ENCODE results near the gene ABHD14A.
A peak's percentile ranks its signal among the peaks of the same experiment; 100 is the strongest.

ABHD14A gene

DNA sequence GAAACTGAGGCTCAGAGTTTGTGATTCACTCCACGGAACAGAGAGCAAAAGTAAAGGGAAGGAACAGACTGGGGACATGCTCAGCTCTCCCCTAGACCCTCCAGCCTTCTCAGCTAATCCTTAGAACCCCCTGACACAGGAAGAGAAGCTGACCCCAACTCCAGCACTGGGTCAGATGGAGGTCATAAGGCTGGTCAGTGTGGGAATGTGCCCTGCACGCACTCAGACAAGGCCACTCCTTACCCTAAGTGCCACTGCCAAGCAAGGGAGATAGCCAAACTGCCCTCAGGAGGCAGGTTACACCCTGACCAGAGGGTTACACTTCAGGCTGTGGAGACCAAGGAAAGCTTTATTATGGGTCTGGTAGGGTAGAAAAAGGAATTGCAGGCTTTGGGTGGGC lies 19.7 kb downstream of the ABHD14A start:
- DNase-seq (ENCODE audit: low read depth in 2 of 2): no peak

DNA sequence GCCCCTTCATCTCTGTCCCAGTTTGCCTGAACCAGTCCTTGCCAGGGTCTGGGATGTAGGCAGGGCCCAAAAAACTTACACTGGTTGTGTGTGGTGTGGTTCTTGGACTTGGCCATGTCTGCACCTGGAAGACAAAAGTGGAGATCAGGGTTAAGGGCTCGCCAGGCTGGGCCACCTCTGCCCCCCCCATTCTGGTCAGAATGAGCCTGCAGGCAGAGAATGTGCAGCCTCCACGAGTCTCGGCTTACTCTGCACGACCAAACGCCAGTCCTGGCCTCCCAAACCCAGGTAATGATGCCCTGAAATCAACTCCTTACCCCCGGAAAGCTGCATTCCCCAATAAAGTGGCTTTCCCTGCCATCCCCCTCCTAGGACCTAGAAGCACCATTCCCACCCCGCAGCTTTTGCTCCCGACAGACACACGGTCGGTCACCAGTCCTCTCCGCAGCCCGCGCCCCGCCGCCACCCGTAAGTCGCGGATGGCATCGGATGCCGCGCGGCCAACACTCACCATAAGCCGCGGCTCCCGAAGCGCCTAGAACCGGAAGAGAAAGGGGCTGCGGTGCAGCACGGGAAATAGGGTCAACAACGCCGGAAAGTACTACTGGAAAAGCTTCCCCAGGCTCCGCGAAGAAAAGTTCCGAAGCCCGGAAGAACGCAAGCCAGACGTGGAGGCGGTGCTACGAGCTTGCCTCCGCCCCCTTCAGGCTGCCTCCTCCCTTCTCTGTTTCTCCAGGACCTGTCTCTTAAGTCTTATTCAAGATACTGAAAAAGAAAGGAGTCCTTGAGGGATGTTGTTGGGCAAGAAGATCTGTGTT lies 20.7 kb downstream of the ABHD14A start, which contains the start of gene RPL29:
Gene RPL29, minus strand, starts transcription at position 550 of the 818 bp plus-strand sequence. Its CDS starts 434 bp downstream, at position 116.
- DNase-seq (ENCODE audit: low read depth in 2 of 2): peak; percentile 81 to 87

- DNase-seq (ENCODE audit: low read depth in 2 of 2): no peak
Observed at GRCh38 chr3:51997172-51997571, 22.3 kb downstream of the ABHD14A start.

- DNase-seq (ENCODE audit: low read depth in 2 of 2): no peak
Observed at GRCh38 chr3:51997935-51998596, 23.2 kb downstream of the ABHD14A start.

- no peak for DNase-seq (ENCODE audit: low read depth in 2 of 2)
Observed at GRCh38 chr3:51998774-51999173, 23.9 kb downstream of the ABHD14A start.

DNA sequence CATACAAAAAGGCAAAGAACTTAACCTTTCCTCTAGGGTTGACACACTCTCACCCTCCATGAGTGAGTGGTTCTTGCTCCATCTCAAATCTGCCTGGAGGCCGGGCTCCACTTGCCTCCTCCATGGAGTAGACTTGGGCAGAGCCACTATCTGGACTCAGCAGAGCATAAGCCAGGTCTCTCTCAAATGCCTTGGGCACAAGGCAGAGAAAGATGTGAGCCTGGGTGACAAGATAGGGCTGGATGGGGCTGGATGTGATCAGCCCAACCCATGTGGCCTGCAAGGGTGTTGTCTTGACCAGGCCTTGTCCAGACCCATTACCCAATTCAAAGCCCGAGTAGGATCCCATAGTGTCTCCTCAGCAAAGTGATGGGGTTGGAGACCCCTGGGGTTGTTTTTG lies 25.0 kb downstream of the ABHD14A start:
- no peak for DNase-seq (ENCODE audit: low read depth in 2 of 2)

- DNase-seq (ENCODE audit: low read depth in 2 of 2): peak; percentile 78 to 79
Observed at GRCh38 chr3:52001443-52001974, 26.6 kb downstream of the ABHD14A start.

DNA sequence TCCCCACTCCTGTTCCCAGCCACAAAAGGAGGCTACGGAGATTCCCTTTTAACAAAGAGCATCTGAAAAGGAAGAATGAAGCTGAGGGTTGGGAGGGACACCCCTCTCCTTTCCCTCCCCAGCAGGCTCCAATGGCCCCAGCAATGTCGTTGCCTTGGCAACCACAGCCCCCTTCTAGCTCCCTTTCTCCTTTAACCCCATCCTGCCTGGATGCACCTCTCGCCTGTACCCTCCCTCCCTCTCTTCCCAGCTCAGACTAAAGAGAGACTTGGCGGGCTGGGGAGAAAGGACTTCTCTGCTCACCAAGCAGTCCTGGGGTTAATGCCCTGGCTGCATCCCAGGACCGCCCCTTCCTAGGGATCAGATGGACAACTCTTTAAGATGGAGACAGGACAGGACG lies 27.9 kb downstream of the ABHD14A start:
- DNase-seq (ENCODE audit: low read depth in 2 of 2): no peak

DNA sequence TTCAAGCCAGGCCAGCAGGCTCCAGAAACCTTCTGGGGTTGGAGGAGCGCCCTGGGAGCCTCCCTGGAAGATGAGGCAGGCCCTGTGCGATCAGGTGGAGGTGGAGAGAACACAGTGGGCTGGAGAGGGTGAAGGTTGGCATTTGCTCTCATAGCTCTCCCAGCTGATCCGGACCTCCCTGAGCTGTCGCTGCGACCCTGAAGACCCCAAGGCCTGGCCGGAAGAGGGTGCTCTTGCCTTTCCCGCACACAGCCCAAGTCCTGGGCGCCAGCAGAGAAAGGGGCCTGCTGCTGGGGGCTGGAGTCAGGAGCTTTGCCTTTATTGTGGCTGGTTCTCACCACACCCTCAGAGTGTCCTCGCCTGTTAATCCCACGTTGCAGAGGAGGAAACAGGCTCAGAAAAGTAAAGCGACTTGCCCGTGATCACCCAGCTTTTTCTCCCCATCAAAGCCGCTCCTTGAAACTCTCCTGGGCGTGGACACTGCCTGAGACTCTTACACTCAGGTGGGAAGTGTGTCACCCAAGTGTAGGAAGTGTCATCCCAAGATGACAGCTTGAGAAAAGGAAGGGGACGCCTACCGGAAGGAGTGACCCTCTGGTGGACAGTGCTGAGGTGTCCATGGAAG lies 29.4 kb downstream of the ABHD14A start:
- no peak for DNase-seq (ENCODE audit: low read depth in 2 of 2)

- no peak for DNase-seq (ENCODE audit: low read depth in 2 of 2)
Observed at GRCh38 chr3:52004906-52005395, 30.1 kb downstream of the ABHD14A start.

DNA sequence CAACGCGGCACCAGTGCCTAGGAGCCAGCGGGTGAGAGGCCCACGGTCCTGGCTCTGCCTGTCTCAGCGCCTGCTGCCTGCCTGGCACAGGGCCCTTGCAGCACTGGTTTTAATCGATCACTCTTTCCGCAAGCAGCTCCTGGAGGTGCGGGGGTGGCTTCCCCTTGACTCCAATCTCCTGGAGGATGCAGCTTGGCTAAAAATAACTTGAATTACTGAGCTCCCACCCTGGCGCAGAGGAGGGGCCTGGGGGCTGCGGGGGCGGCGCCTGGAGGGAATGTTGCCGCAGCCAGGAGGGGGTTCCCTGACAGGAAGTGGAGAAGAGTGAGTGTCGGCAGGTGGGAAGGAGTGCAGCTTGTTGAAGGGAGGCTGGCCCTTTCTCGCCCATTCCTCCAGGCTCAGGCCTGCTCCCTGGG lies 30.7 kb downstream of the ABHD14A start:
- DNase-seq (ENCODE audit: low read depth in 2 of 2): no peak

DNA sequence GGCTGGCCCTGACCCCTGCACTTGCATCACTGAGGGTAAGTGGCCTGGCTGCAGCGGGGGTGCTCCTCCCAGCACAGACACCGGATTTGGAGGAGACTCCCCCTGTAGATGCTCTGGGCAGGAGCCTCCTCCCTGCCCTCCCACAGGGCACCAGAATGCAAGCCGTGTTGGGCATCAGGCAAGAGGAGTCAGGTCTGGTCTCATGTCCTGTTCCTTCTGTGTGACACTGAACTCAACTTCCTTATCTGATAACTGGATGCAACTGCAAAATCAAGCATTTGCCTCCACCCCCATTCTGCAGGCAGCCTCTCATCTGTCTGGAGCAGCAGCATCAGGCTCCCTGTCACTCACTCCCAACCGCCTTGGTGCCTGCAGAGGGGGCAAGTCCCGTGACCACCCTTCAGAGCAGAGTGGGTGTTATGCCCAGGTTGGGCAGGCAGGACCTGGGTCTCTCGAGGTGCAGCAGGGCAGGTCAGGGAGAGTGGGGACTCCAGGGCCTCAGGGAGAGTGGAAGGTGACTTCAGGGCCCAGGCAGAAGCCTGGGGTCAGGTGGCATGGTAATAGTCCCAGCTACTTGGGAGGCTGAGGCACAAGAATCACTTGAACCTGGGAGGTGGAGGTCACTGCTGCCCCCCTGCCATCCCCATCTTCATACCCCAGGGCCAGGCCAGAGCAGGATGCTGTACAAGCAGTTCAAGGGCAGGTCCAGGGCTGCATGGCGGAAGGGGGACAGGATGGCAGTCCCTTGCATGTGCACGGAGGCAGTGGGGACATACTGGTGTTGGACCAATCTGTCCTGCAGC lies 31.4 kb downstream of the ABHD14A start:
- no peak for DNase-seq (ENCODE audit: low read depth in 2 of 2)

DNA sequence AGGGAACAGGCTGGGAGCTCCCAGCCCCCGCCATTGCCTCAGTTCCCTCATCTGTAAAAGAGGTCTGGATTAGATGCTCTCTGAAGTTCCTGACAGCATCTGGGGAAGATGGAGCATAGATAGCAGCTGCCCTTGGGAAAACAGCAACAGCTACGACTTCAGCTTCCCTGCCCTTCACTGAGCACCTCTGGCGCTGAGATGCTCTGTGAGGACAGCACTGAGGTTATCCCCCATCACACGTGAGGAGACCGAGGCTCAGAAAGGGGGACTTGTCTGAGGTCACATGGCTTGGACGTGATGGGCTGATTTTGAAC lies 31.9 kb downstream of the ABHD14A start:
- DNase-seq (ENCODE audit: low read depth in 2 of 2): no peak

DNA sequence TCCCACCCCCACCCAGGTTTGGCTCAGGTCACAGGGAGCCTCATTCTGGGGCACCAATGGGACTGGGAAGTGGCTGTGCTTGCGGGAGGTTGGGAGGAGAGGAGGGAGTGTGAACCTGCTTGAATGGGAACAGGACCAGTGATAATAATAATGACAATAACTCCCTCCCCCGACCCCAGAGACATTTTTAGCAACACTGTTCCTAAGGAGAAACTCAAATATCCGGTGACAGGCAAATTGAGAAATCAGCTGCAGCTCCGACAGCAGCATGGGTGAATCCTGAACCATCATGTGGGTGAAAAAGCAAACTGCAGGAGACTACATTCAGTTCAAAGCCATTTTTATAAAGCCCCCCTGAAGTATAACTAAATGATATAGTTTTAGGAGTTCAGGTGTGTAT lies 32.4 kb downstream of the ABHD14A start:
- no peak for DNase-seq (ENCODE audit: low read depth in 2 of 2)

GRCh38 chr3:52010431-52010830 lies 35.6 kb downstream of the ABHD14A start:
- no peak for DNase-seq (ENCODE audit: low read depth in 2 of 2)

GRCh38 chr3:52012699-52013098 lies 37.8 kb downstream of the ABHD14A start:
- DNase-seq (ENCODE audit: low read depth in 2 of 2): no peak

GRCh38 chr3:52013802-52014598 lies 39.1 kb downstream of the ABHD14A start:
- DNase-seq (ENCODE audit: low read depth in 2 of 2): no peak

- DNase-seq (ENCODE audit: low read depth in 2 of 2): no peak
Observed at GRCh38 chr3:52014613-52015012, 39.7 kb downstream of the ABHD14A start.

GRCh38 chr3:52015438-52016228 lies 40.8 kb downstream of the ABHD14A start:
- no peak for DNase-seq (ENCODE audit: low read depth in 2 of 2)

GRCh38 chr3:52017586-52017985 lies 42.7 kb downstream of the ABHD14A start:
- DNase-seq (ENCODE audit: low read depth in 2 of 2): no peak
